Neural crest cell (in vitro differentiated cells): Measurements from ENCODE around the gene KLRK1. TPM values are rescaled to one million over a fixed set of nuclear protein-coding genes. Genes with fewer than 3 reads are reported as not detected.
"Not testable (repeated sequence)": the region's sequence is repeated elsewhere in the genome, so short reads cannot be mapped to it uniquely, and the experiment has no call there.

ENCODE experiments used
- DNase-seq: peaks from one replicate; pipeline ENCODE4 v3.0.0; 2021; ENCODE audit warnings: low read depth, mixed read lengths, low spot score
- H3K27ac Mint-ChIP-seq: one replicate; pipeline ENCODE4 v1.8.0; 2021; ENCODE audit warnings: mild to moderate bottlenecking, mixed read lengths; ENCODE audit not compliant: unreplicated experiment
- H3K27me3 Mint-ChIP-seq: 2 replicates; pipeline ENCODE4 v1.8.0; 2021; ENCODE audit warnings: low read depth, mild to moderate bottlenecking, mixed read lengths
- H3K36me3 Mint-ChIP-seq: 2 replicates; pipeline ENCODE4 v1.8.0; 2021; ENCODE audit warnings: low read depth, mild to moderate bottlenecking, mixed read lengths
- H3K4me1 Mint-ChIP-seq: 2 replicates; pipeline ENCODE4 v1.8.0; 2021; ENCODE audit warnings: mixed read lengths
- H3K4me3 Mint-ChIP-seq: one replicate; pipeline ENCODE4 v1.8.0; 2021; ENCODE audit warnings: mild to moderate bottlenecking, mixed read lengths
- H3K9me3 Mint-ChIP-seq: 2 replicates; pipeline ENCODE4 v1.8.0; 2021; ENCODE audit warnings: mixed read lengths
- total RNA-seq: library from RNA; stranded (reverse); gene quantifications from 2 replicates; pipeline ENCODE4 v1.2.1, GENCODE V29; 2021
- TF ChIP-seq, protein P1 (sequence below): fragments of 200-600 bp; sonication (generic); conservative IDR thresholded peaks from 2 replicates; pipeline ENCODE4 v1.5.0; 2021; ENCODE audit warnings: antibody characterized with exemption, mild to moderate bottlenecking

The KLRK1 gene
- total RNA-seq, 1 donor from 2014 or later = not detected

DNA sequence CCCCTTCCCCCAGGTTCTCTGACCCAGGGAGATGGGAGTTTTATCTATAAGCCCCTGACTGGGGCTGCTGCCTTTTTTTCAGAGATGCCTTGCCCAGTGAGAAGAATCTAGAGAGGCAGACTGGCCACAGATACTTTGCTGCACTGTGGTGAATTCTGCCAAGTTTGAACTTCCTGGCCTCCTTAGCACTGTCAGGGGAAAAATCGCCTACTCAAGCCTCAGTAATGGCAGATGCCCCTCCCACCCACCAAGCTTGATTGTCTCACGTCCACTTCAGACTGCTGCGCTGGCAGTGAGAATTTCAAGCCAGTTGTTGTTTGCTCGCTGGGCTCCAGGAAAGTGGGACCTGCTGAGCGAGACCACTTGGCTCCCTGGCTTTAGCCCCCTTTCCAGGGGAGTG is 31.7 kb downstream of the KLRK1 start:
- H3K36me3 Mint-ChIP-seq = no peaks in the 10 kb centered on the region
- no peaks in the 10 kb centered on the region for H3K9me3 Mint-ChIP-seq
- H3K27ac Mint-ChIP-seq = no peak overlapping the region
- H3K4me3 Mint-ChIP-seq = no peak overlapping the region
- no peaks in the 10 kb centered on the region for H3K27me3 Mint-ChIP-seq
- TF ChIP-seq, protein P1, sequence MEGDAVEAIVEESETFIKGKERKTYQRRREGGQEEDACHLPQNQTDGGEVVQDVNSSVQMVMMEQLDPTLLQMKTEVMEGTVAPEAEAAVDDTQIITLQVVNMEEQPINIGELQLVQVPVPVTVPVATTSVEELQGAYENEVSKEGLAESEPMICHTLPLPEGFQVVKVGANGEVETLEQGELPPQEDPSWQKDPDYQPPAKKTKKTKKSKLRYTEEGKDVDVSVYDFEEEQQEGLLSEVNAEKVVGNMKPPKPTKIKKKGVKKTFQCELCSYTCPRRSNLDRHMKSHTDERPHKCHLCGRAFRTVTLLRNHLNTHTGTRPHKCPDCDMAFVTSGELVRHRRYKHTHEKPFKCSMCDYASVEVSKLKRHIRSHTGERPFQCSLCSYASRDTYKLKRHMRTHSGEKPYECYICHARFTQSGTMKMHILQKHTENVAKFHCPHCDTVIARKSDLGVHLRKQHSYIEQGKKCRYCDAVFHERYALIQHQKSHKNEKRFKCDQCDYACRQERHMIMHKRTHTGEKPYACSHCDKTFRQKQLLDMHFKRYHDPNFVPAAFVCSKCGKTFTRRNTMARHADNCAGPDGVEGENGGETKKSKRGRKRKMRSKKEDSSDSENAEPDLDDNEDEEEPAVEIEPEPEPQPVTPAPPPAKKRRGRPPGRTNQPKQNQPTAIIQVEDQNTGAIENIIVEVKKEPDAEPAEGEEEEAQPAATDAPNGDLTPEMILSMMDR = no peak
- H3K4me1 Mint-ChIP-seq = peaks cover 21% of the 10 kb centered on the region
- no peak for DNase-seq

DNA sequence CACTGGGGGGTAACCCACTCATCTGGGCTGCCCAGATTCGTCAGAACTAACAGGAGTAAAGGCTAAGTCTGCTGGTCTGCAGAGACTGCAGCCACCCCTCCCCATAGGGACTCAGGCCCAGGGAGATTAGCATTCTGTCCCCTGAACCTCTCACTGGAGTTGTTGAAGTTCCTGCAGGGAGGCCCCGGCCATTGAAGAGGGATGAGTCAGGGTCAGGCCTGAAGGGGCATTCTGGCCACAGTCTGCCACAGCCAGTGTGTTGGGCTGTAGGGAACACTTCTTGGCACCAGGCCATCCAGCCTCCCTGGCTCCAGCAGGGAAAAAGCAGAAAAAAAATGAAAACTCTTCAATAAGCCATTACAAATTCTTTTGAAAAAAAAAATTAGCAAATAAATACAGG is 35.3 kb downstream of the KLRK1 start:
- no peak for DNase-seq
- Mint-ChIP-seq H3K36me3 (peaks cover 2% of the 10 kb centered on the region), H3K4me1 (no peaks in the 10 kb centered on the region), H3K27me3 (no peaks in the 10 kb centered on the region), H3K27ac (no peak overlapping the region), H3K4me3 (no peak overlapping the region), H3K9me3 (peaks cover 8% of the 10 kb centered on the region)
- TF ChIP-seq, protein P1 = no peak

DNA sequence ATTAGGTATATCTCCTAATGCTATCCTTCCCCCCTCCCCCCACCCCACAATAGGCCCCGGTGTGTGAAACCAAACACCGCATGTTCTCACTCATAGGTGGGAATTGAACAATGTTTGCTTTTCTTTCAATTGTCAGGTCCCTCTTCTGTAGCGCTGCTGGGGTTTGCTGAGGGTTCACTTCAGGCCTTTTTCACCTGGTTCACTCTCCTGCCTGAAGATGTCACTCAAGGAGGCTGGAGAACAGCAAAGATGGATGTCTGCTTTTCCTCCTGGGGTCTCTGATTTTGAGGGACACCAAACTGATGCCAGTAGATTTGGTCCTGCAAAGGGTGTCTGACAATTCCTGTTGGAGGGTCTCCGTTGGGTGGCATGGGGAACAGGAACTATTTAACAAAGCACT is 35.8 kb downstream of the KLRK1 start:
- H3K9me3 Mint-ChIP-seq = peaks cover 8% of the 10 kb centered on the region
- H3K4me1 Mint-ChIP-seq = no peaks in the 10 kb centered on the region
- H3K27ac Mint-ChIP-seq = no peak overlapping the region
- H3K4me3 Mint-ChIP-seq = no peak overlapping the region
- no peak for DNase-seq
- no peaks in the 10 kb centered on the region for H3K27me3 Mint-ChIP-seq
- peaks cover 2% of the 10 kb centered on the region for H3K36me3 Mint-ChIP-seq
- TF ChIP-seq, protein P1 = no peak

DNA sequence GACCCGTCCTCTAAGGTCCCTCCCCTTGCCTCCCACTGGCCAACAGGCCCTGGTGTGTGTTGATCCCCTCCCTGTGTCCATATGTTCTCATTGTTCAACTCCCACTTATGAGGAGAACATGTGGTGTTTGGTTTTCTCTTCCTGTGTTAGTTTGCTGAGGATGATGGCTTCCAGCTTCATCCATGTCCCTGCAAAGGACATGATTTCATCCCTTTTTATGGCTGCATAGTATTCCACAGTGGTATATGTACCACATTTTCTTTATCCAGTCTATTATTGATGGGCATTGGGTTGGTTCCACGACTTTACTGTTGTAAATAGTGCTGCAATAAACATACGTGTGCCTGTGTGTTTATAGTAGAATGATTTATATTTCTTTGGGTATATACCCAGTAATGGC is 38.4 kb downstream of the KLRK1 start:
- not testable (repeated sequence) for H3K36me3 Mint-ChIP-seq, H3K4me1 Mint-ChIP-seq, H3K27ac Mint-ChIP-seq, DNase-seq, H3K27me3 Mint-ChIP-seq, H3K4me3 Mint-ChIP-seq
- peaks cover 12% of the 10 kb centered on the region for H3K9me3 Mint-ChIP-seq

DNA sequence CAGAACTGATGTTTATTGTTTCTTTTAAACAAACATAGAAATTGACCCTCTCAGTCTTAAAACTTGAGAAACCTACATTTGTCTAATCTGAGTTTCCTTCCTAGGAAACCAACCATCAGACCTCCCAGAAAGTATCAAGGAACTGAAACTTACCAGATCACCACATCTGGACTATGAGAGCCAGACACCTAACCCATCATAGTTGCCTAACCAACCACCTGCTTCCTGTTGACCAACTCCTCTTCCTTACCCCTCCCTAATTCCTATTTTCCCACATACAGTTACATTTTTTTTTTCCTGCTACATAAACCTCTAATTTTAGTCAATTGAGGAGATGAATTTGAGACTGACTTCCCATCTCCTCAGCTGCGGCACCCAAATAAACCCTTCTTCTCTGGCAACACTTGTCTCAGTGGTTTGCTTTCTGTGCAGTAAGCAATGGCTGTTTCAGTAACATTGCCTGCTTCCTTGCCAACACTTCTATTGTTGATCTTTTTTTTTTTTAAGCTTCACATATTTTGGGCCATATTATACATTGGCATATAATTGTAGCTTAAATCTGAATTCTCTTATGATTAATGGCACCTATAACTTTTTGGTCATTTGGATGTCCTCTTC is 47.8 kb downstream of the KLRK1 start:
- DNase-seq = no peak
- no peaks in the 10 kb centered on the region for H3K4me1 Mint-ChIP-seq
- peaks cover 3% of the 10 kb centered on the region for H3K36me3 Mint-ChIP-seq
- peaks cover 7% of the 10 kb centered on the region for H3K9me3 Mint-ChIP-seq
- no peak overlapping the region for H3K27ac Mint-ChIP-seq
- TF ChIP-seq, protein P1 = no peak
- H3K4me3 Mint-ChIP-seq = no peak overlapping the region
- no peaks in the 10 kb centered on the region for H3K27me3 Mint-ChIP-seq

DNA sequence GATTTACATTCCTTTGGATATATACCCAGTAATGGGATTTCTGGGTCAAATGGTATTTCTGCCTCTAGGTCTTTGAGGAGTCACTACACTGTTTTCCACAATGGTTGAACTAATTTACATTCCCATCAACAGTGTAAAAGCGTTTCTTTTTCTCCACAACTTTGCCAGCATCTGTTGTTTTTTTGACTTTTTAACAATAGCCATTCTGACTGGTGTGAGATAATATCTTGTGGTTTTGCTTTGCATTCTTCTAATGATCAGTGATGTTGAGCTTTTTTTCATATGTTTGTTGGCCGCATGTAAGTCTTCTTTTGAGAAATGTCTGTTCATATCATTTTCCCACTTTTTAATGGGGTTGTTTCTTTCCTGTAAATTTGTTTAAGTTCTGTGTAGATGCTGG is 48.9 kb downstream of the KLRK1 start:
- H3K36me3 Mint-ChIP-seq, DNase-seq, H3K4me1 Mint-ChIP-seq, H3K27me3 Mint-ChIP-seq, H3K27ac Mint-ChIP-seq, H3K9me3 Mint-ChIP-seq, H3K4me3 Mint-ChIP-seq: not testable (repeated sequence)
